Measurements from ENCODE around the gene EXD3.

GRCh38 chr9:137272241-137273094 lies 150.5 kb downstream of the EXD3 start:
- TF ChIP-seq, protein P1, sequence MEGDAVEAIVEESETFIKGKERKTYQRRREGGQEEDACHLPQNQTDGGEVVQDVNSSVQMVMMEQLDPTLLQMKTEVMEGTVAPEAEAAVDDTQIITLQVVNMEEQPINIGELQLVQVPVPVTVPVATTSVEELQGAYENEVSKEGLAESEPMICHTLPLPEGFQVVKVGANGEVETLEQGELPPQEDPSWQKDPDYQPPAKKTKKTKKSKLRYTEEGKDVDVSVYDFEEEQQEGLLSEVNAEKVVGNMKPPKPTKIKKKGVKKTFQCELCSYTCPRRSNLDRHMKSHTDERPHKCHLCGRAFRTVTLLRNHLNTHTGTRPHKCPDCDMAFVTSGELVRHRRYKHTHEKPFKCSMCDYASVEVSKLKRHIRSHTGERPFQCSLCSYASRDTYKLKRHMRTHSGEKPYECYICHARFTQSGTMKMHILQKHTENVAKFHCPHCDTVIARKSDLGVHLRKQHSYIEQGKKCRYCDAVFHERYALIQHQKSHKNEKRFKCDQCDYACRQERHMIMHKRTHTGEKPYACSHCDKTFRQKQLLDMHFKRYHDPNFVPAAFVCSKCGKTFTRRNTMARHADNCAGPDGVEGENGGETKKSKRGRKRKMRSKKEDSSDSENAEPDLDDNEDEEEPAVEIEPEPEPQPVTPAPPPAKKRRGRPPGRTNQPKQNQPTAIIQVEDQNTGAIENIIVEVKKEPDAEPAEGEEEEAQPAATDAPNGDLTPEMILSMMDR (conservative IDR thresholded peaks at IDR 0.05; ENCODE audit: low read length) = no peak
- TF ChIP-seq EZH2phosphoT487 (IDR thresholded peaks at IDR 0.05; ENCODE audit: borderline replicate concordance, low read depth, low read length) = no peak
